ENCODE results near the gene HTR3C.

DNA sequence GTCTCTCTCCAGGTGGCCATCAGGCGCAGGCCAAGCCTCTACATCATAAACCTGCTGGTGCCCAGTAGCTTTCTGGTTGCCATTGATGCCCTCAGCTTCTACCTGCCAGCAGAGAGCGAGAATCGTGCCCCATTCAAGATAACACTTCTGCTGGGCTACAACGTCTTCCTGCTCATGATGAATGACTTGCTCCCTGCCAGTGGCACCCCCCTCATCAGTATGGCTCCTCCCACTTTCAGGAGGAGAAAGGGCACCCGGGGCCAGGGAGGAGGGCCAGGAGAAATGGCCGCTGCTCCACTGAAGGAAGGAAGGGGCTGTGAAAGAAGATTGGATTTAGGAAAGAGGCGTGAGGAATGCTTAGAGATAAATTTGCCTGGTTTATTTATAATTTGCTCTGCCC lies 6.6 kb downstream of the HTR3C start:
- TF ChIP-seq REST (IDR thresholded peaks at IDR 0.05; ENCODE audit: insufficient replicate concordance, low read depth) (no peak), CTCF (IDR thresholded peaks at IDR 0.05; ENCODE audit: insufficient read depth, low read length) (no peak)
